Stimulated activated CD4-positive, alpha-beta T cell treated with anti-CD3 and anti-CD28 coated beads, Interleukin-12 subunit alpha, Interleukin-12 subunit beta, amount 100 ng/mL, for 4 hours (primary cell): ENCODE data around the gene TPO.
A peak's percentile ranks its signal among the peaks of the same experiment; 100 is the strongest.
"Not testable (repeated sequence)": the region's sequence is repeated elsewhere in the genome, so short reads cannot be mapped to it uniquely, and the experiment has no call there.

ENCODE experiments used
- DNase-seq: peaks from one replicate; pipeline ENCODE4 v3.0.0-alpha.2; 2020

TPO gene

DNA sequence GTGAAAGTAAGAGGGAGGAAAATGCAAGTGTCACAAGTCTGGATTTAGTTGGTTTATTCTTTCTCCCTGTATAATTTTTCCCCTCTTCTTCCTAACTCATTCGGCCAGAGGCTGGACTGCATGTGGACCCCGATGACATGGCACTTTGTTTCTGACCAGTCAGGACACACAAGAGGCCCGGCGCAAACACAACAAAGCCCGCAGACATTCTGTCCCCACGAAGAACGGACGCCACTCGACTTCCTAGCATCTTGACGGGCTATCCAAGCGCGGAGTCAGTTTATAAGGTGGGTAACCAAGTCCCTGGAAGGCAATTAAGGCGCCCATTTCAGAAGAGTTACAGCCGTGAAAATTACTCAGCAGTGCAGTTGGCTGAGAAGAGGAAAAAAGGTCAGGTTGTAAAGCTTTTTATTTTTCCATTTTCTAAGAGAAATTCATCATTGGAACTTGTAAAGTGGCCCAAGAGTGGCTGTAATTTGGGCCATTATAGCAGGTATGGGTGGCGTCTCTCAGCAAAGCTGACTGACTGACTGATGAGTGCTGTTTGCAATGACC lies at the start of gene TPO:
TPO (plus strand) TSS at position 308 of the 555 bp plus-strand sequence. CDS start 946 bp downstream, outside the sequence.
- no peak for DNase-seq

DNA sequence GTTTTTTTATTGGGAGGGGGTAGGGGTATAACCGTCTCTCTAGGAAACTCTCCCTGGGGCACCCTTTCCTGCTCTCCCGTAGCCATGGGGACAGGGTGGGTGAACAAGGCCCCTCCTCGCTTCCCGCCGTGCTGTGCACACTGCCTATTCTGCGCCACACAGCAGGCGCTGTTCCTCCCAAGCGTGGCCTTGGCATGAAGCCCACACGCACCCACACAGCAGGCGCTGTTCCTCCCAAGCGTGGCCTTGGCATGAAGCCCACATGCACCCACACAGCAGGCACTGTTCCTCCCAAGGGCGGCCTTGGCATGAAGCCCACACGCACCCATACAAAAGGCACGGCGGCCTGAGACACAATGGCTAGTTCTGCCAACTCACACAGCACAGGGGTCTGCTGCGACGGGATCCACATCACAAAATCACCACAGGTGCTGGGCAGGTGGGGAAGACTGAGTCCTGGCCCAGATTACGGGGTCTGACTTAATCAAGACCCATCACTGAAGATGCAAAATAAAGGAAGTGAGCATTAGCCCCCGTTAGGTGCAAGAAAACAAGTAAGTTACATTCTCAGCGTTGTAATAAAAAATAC lies 46.6 kb upstream of the TPO start:
- DNase-seq = peak; percentile 24

GRCh38 chr2:1367601-1368000 lies 45.7 kb upstream of the TPO start:
- DNase-seq = no peak

DNA sequence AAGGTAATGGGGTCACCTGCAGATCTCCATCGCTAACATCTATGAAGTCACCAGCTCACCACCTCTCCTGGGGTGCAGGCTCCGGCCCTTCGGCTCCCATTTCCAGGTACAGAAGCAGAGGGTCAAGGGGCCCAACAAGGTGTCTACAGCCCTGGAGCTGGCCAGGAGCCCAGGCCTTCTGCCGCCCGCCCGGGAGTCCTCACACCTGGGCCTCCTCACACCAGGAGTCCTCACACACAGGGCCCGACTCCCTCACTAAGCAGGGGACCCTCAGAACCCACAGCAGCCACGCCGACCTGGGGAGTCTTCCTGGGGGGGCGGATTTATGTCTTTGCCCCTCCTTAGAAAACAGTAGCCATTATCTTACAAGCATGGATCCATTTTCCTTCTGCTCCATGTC lies 43.4 kb upstream of the TPO start:
- DNase-seq = no peak

GRCh38 chr2:1370461-1370860 lies 42.8 kb upstream of the TPO start:
- DNase-seq = no peak

- no peak for DNase-seq
These were observed 42.2 kb upstream of the TPO start for GRCh38 chr2:1371082-1371481.

GRCh38 chr2:1373830-1374229 lies 39.4 kb upstream of the TPO start:
- no peak for DNase-seq

GRCh38 chr2:1374287-1374686 lies 39.0 kb upstream of the TPO start:
- no peak for DNase-seq

GRCh38 chr2:1375794-1376193 lies 37.5 kb upstream of the TPO start:
- DNase-seq = no peak

DNA sequence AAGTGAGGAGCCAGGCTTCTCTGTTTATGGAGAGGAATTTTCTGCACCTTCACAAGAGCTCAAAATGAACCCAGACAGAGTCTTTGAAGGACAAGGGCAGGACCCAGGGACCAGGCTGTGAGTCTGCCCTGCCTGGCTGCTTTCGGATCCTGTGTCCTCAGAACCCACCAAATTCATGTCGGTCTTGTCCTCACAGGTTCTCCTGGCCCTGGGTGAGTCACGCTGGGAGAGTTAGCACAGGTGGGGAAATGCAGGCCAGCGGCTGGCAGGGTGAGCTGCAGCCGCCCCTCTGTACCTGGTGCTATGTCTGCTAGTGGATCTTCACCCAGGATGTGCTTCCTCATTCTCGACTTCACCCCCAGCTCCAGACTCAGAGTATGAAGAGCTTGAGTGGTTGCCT lies 35.8 kb upstream of the TPO start:
- DNase-seq = no peak

DNA sequence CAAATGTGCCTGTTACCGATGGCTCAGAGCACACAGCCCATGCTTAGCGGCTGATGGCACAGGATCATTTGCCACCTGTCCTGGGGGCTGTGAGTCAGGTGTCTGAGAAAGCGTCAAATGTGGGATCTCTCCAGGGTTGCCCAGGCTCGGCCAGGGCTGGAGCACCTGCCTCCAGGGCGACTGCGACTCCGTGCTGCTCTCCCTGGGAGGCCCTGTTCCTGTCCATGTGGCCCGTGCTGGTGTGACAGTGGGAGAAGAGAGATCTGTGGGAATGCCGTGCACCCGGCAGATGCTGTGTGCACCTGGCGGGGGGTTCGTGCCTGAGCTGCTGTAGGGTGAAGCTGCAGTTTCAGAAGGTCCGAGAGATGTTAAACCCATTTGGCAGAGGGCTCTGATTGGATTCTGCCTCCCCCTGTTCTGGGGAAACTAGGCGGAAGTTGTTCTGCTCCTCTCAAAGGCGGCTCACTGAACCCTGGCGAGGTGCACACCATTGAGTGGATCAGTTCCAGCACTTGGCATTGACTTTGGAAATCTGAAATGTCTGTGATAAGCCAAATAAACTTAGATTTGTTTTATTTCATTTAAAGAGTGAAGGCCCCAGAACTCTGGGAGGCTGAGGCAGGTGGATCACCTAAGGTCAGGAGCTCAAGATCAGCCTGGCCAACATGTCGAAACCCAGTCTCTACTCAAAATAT lies 34.7 kb upstream of the TPO start:
- DNase-seq = no peak

GRCh38 chr2:1381644-1382043 lies 31.6 kb upstream of the TPO start:
- DNase-seq = no peak

DNA sequence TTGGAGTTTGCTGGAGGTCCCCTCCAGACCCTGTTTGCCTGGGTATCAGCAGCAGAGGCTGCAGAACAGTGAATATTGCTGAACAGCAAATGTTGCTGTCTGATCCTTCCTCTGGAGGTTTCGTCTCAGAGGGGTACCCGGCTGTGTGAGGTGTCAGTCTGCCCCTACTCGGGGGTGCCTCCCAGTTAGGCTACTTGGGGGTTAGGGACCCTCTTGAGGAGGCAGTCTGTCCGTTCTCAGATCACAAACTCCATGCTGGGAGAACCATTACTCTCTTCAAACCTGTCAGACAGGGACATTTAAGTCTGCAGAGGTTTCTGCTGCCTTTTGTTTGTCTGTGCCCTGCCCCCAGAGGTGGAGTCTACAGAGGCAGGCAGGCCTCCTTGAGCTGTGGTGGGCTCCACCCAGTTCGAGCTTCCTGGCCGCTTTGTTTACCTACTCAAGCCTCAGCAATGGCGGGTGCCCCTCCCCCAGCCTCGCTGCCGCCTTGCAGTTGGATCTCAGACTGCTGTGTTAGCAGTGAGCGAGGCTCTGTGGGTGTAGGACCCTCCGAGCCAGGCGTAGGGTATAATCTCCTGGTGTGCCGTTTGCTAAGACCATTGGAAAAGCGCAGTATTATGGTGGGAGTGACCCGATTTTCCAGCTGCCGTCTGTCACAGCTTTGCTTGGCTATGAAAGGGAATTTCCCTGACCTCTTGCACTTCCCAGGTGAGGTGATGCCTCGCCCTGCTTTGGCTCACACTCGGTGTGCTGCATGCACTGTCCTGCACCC lies 25.1 kb upstream of the TPO start:
- DNase-seq = not testable (repeated sequence)

DNA sequence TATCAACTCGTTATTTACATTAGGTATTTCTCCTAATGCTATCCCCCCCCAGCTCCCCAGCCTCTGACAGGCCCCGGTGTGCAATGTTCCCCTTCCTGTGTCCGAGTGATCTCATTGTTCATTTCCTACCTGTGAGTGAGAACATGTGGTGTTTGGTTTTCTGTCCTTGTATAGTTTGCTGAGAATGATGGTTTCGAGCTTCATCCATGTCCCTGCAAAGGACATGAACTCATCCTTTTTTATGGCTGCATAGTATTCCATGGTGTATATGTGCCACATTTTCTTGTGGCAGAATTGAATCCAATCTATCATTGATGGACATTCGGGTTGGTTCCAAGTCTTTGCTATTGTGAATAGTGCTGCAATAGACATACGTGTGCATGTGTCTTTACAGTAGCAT lies 23.1 kb upstream of the TPO start:
- DNase-seq = not testable (repeated sequence)

- DNase-seq = no peak
These were observed 19.9 kb upstream of the TPO start for GRCh38 chr2:1393321-1393720.

DNA sequence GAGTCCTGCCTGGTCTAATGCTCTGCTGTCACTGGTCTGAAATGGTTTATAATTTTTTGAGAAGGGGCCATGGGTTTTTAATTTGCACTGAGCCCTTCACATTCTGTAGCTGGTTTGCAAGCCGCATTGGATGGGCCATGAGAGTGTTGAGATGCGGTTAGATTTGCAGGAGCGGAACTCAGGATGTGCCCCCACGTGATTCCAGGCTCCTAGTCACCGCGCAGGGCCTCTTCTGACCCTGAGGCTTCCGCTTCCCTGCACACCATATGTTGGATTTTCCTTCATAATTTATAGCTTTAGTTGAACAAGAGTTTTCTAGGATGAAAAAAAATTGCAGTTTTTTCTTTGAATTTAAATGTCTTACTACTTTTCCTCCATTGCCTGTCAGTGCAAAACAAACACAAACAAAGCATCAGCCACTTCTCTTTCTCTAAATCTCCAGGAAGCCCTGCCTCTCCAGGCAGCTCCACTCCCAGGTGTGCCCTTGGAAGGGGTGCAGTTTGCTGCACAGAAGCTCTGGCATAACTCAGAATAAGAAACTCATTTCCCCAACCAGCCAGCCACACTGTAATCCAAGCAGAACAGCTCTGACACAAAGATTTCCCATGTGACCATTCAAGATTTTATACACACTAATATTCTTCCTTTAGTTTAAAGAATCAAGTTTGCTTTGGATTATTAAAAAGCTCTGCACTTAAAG lies 18.4 kb upstream of the TPO start:
- no peak for DNase-seq

GRCh38 chr2:1397350-1397749 lies 15.9 kb upstream of the TPO start:
- DNase-seq = no peak

- no peak for DNase-seq
These were observed 15.1 kb upstream of the TPO start for GRCh38 chr2:1398191-1398590.

GRCh38 chr2:1400943-1401735 lies 12.1 kb upstream of the TPO start:
- no peak for DNase-seq

DNA sequence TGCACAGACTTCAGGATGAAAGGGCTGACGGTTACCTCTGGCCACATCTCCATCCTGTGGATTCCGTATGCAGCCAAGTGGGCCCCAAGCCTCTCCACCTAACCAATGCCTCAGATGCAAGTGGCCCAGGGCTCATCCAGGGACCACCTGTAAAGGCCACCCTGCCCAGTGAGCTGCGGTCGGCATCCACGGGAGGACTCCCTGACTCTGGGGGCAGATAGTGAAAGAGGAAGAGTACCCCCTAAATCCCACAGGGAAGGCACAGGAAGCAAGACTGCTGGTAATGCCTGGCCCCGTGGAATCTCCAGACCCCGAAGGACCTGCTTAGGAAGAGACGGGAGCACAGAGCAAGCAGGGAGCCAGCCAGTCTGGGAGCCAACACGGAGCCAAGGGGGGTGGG lies 11.2 kb upstream of the TPO start:
- no peak for DNase-seq

GRCh38 chr2:1403565-1403964 lies 9.7 kb upstream of the TPO start:
- DNase-seq = no peak

- no peak for DNase-seq
These were observed 8.1 kb upstream of the TPO start for GRCh38 chr2:1405124-1405523.
